ENCODE data around the gene EFNA5.

GRCh38 chr5:107636555-107636954 is 34.2 kb downstream of the EFNA5 start:
- TF ChIP-seq POLR2A (IDR thresholded peaks at IDR 0.05; ENCODE audit: low read depth, low read length) (no peak), PAX5 (IDR thresholded peaks at IDR 0.05; ENCODE audit: insufficient read depth, low read length, severe bottlenecking) (no peak), POU2F2 (IDR thresholded peaks at IDR 0.05; ENCODE audit: low read depth, low read length) (no peak)
